Ishikawa (cell line): ENCODE results near the gene ZFP92.

ENCODE experiments used
- CEBPB ChIP-seq: IDR thresholded peaks from 2 replicates; pipeline ENCODE4 v1.6.1; 2012
- YY1 ChIP-seq: IDR thresholded peaks from 2 replicates; pipeline ENCODE4 v1.6.1; 2012; ENCODE audit warnings: low read depth
- TF ChIP-seq, protein P1 (sequence below): IDR thresholded peaks from 2 replicates; pipeline ENCODE4 v1.6.1; 2012

DNA sequence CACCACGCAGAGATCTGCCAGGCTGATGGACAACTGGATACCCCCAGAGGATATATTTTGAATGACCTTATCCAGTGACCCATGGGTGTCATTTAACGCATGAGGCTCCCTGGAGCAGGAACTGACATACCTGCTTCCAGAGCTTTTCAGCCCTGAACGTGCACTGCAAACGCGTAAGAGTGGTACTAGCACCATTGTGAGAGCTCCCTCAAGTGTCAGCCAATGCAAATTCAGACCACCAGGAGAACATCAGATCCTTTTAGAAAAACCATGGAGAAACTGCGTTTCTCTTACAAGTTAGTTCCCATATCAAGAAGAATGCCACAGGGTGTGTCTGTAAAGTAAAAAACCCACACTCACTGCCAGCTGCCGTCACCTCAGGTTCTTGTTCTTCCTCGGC is 27.3 kb downstream of the ZFP92 start:
- no peak for TF ChIP-seq YY1
- TF ChIP-seq, protein P1, sequence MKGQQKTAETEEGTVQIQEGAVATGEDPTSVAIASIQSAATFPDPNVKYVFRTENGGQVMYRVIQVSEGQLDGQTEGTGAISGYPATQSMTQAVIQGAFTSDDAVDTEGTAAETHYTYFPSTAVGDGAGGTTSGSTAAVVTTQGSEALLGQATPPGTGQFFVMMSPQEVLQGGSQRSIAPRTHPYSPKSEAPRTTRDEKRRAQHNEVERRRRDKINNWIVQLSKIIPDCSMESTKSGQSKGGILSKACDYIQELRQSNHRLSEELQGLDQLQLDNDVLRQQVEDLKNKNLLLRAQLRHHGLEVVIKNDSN: no peak
- TF ChIP-seq CEBPB: no peak
